PFSK-1 (cell line): ENCODE measurements around the gene CNOT11.

Experiments used
- FOXP2 ChIP-seq: optimal IDR thresholded peaks from 2 replicates; pipeline ENCODE3; 2011; ENCODE audit warnings: borderline replicate concordance, control low read depth, inconsistent platforms; ENCODE audit not compliant: insufficient read depth; ENCODE audit errors: extremely low read length, extremely low read depth
- POLR2AphosphoS5 ChIP-seq: IDR thresholded peaks from 2 replicates; pipeline ENCODE4 v1.6.1; 2012; ENCODE audit warnings: low read depth, mild to moderate bottlenecking, control low read depth, low read length, moderate library complexity
- REST ChIP-seq, 2 experiments: IDR thresholded peaks; 2 replicates each; pipeline versions ENCODE4 v1.6.1 to v1.8.0; 2011 to 2012; ENCODE audit warnings: low read depth in 2 of 2, low read length in 2 of 2, control low read depth in 1 of 2, inconsistent platforms in 1 of 2, mild to moderate bottlenecking in 1 of 2, moderate library complexity in 1 of 2; ENCODE audit not compliant: insufficient read depth in 1 of 2
- SIN3A ChIP-seq: IDR thresholded peaks from 2 replicates; pipeline ENCODE4 v1.6.1; 2012; ENCODE audit warnings: mild to moderate bottlenecking, low read length, moderate library complexity, borderline replicate concordance; ENCODE audit not compliant: insufficient read depth
- TAF1 ChIP-seq: IDR thresholded peaks from 2 replicates; pipeline ENCODE4 v1.6.1; 2012; ENCODE audit warnings: low read length, control low read depth, borderline replicate concordance; ENCODE audit not compliant: insufficient read depth

CNOT11 gene

GRCh38 chr2:101308432-101309210 lies 55.9 kb downstream of the CNOT11 start, which contains the start of gene RNF149:
TSS of gene RNF149 (minus strand) at chr2:101308701. CDS start at chr2:101308588, 113 bp downstream.
- TF ChIP-seq SIN3A (no peak), TAF1 (peak; percentile 77), REST (IDR thresholded peaks at IDR 0.05; ENCODE audit: insufficient read depth in 1 of 2, low read depth in 2 of 2, low read length in 2 of 2) (0 out of 4 replicates have a peak, but pooled peaks of 1 of the 2 experiments have one; percentile 4), POLR2AphosphoS5 (peak; percentile 93), FOXP2 (peak; percentile 84)

- no peak for TF ChIP-seq POLR2AphosphoS5
- no peak for TF ChIP-seq REST (IDR thresholded peaks at IDR 0.05; ENCODE audit: insufficient read depth in 1 of 2, low read depth in 2 of 2, low read length in 2 of 2)
- no peak for TF ChIP-seq SIN3A
- no peak for TF ChIP-seq FOXP2
- TF ChIP-seq TAF1: no peak
Measured at GRCh38 chr2:101310090-101310833, 57.6 kb downstream of the CNOT11 start.

- TF ChIP-seq FOXP2 (no peak), REST (IDR thresholded peaks at IDR 0.05; ENCODE audit: insufficient read depth in 1 of 2, low read depth in 2 of 2, low read length in 2 of 2) (no peak)
Measured at GRCh38 chr2:101310834-101311695, 58.4 kb downstream of the CNOT11 start.

GRCh38 chr2:101311696-101312017 lies 59.0 kb downstream of the CNOT11 start:
- TF ChIP-seq REST (IDR thresholded peaks at IDR 0.05; ENCODE audit: insufficient read depth in 1 of 2, low read depth in 2 of 2, low read length in 2 of 2) (no peak), FOXP2 (no peak), POLR2AphosphoS5 (no peak), SIN3A (no peak), TAF1 (no peak)
